ENCODE measurements around the gene SCLY. TPM values are rescaled to one million over a fixed set of nuclear protein-coding genes. Genes with fewer than 3 reads are reported as not detected.

Gene SCLY
- polyA plus RNA-seq, 1 experiment = 7.7 TPM

DNA sequence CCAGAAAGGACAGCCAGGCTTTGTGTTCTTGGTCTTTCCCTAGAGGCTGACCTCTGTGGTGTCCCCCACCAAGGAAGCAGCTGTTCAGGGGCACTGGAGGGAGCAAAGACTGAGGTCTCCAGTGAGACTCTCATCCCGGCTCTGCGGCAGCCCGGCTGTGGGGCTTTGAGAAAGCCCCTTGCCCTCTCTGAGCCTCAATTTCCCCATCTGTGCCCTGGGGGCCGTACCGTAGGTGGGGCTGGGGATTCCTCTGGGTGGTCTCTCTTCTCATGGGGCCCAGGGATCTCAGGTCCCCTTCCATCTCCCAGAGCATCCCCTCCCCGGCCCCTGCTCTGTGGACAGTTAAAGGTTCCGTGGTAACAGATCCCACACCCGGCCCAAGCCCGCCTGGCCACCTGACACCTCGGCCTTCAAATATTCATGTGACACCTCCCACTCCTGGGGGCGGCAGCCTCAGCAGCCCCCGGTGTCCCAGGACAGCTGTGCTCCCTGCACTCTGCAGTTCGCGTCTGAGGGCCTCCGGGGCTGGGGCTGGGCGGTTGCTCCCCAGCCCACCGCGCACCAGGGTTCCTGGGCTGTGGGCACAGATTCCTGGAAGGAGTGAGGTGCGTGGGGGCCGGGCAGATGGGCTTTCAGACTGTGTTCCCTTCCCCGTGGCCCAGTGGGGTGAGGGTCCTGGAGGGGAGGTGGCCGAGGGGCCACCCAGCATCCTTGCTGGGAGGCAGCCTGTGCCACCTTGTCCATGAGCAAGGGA is 62.6 kb downstream of the SCLY start:
- TF ChIP-seq, protein P1, sequence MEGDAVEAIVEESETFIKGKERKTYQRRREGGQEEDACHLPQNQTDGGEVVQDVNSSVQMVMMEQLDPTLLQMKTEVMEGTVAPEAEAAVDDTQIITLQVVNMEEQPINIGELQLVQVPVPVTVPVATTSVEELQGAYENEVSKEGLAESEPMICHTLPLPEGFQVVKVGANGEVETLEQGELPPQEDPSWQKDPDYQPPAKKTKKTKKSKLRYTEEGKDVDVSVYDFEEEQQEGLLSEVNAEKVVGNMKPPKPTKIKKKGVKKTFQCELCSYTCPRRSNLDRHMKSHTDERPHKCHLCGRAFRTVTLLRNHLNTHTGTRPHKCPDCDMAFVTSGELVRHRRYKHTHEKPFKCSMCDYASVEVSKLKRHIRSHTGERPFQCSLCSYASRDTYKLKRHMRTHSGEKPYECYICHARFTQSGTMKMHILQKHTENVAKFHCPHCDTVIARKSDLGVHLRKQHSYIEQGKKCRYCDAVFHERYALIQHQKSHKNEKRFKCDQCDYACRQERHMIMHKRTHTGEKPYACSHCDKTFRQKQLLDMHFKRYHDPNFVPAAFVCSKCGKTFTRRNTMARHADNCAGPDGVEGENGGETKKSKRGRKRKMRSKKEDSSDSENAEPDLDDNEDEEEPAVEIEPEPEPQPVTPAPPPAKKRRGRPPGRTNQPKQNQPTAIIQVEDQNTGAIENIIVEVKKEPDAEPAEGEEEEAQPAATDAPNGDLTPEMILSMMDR (IDR thresholded peaks at IDR 0.05; ENCODE audit: insufficient read depth, low read depth, low read length) = no peak
- Histone ChIP-seq H3K36me3 (ENCODE audit: control insufficient read depth, insufficient read depth, low read length) (no peaks in the 10 kb centered on the region), H3K4me3 (ENCODE audit: low read depth, low read length) (no peak overlapping the region), H3K27me3 (ENCODE audit: control insufficient read depth, insufficient read depth, low read length) (peaks cover 4% of the 10 kb centered on the region)
- DNase-seq (ENCODE audit: low read depth) = no peak
- ChIA-PET CTCF (no interaction called here), POLR2A (no interaction called here)

- Histone ChIP-seq H3K36me3 (ENCODE audit: control insufficient read depth, insufficient read depth, low read length) (no peaks in the 10 kb centered on the region), H3K4me3 (ENCODE audit: low read depth, low read length) (no peak overlapping the region), H3K27me3 (ENCODE audit: control insufficient read depth, insufficient read depth, low read length) (peaks cover 4% of the 10 kb centered on the region)
- POLR2A ChIA-PET = no interaction called here
- DNase-seq (ENCODE audit: low read depth) = no peak
- TF ChIP-seq, protein P1 (IDR thresholded peaks at IDR 0.05; ENCODE audit: insufficient read depth, low read depth, low read length) = no peak
- CTCF ChIA-PET = no interaction called here
Measured at GRCh38 chr2:238123991-238124470, 63.2 kb downstream of the SCLY start.

- peaks cover 3% of the 10 kb centered on the region for H3K27me3 ChIP-seq (ENCODE audit: control insufficient read depth, insufficient read depth, low read length)
- H3K4me3 ChIP-seq (ENCODE audit: low read depth, low read length) = no peak overlapping the region
- TF ChIP-seq, protein P1 (IDR thresholded peaks at IDR 0.05; ENCODE audit: insufficient read depth, low read depth, low read length) = no peak
- H3K36me3 ChIP-seq (ENCODE audit: control insufficient read depth, insufficient read depth, low read length) = no peaks in the 10 kb centered on the region
- POLR2A ChIA-PET = no interaction called here
- CTCF ChIA-PET = interaction anchor here (0.8 kb wide), 1 partner anchor 10 kb away, joined by 4 read pairs; no protein-coding TSS in a partner anchor
- no peak for DNase-seq (ENCODE audit: low read depth)
Measured at GRCh38 chr2:238124488-238125126, 63.8 kb downstream of the SCLY start.

- ChIA-PET CTCF (interaction anchor here (0.8 kb wide), 1 partner anchor 9 kb away, joined by 4 read pairs; no protein-coding TSS in a partner anchor), POLR2A (no interaction called here)
- no peak for DNase-seq (ENCODE audit: low read depth)
- TF ChIP-seq, protein P1 (IDR thresholded peaks at IDR 0.05; ENCODE audit: insufficient read depth, low read depth, low read length) = no peak
- Histone ChIP-seq H3K27me3 (ENCODE audit: control insufficient read depth, insufficient read depth, low read length) (peaks cover 3% of the 10 kb centered on the region), H3K4me3 (ENCODE audit: low read depth, low read length) (no peak overlapping the region), H3K36me3 (ENCODE audit: control insufficient read depth, insufficient read depth, low read length) (no peaks in the 10 kb centered on the region)
Measured at GRCh38 chr2:238125127-238125885, 64.5 kb downstream of the SCLY start.

GRCh38 chr2:238126338-238126737 is 65.5 kb downstream of the SCLY start:
- Histone ChIP-seq H3K36me3 (ENCODE audit: control insufficient read depth, insufficient read depth, low read length) (no peaks in the 10 kb centered on the region), H3K4me3 (ENCODE audit: low read depth, low read length) (no peak overlapping the region), H3K27me3 (ENCODE audit: control insufficient read depth, insufficient read depth, low read length) (no peaks in the 10 kb centered on the region)
- no peak for DNase-seq (ENCODE audit: low read depth)
- CTCF ChIA-PET = no interaction called here
- POLR2A ChIA-PET = no interaction called here
- TF ChIP-seq, protein P1 (IDR thresholded peaks at IDR 0.05; ENCODE audit: insufficient read depth, low read depth, low read length) = no peak
